Endothelial cell of umbilical vein (primary cell): ENCODE measurements around the gene MED15. TPM values are rescaled to one million over a fixed set of nuclear protein-coding genes. Genes with fewer than 3 reads are reported as not detected.

Experiments
- BruUV-seq: library from RNA; stranded (reverse); fragments of 400-500 nt; replicated peaks from 2 replicates; lab custom pipeline; 2021; lab: Mats Ljungman, UMichigan
- CTCF ChIA-PET: fragments of 300-600, 350-600 bp; sonication (Branson Sonifier 250); formaldehyde crosslinking; loops from one replicate; lab custom pipeline; 2021; ENCODE audit warnings: antibody characterized with exemption, inconsistent platforms; lab: Charles Lee
- POLR2A ChIA-PET: fragments of 300-600, 350-600 bp; sonication (Branson Sonifier 250); formaldehyde crosslinking; loops from one replicate; lab custom pipeline; 2021; ENCODE audit warnings: antibody characterized with exemption, inconsistent platforms; lab: Charles Lee
- DNase-seq: peaks from one replicate; pipeline ENCODE4 v3.0.0-alpha.2; 2011; ENCODE audit warnings: low read depth, low spot score
- FAIRE-seq: peaks from 2 replicates; lab custom pipeline; 2011; peaks lifted over from hg19 to GRCh38; lab: Jason Lieb, UNC
- H2AFZ ChIP-seq: 2 replicates; pipeline ENCODE4 v1.6.0; 2012; ENCODE audit warnings: low read depth, low read length, control low read depth, inconsistent platforms
- H3K27ac ChIP-seq: 2 replicates; pipeline ENCODE4 v1.5.1; 2011; ENCODE audit warnings: low read depth, mild to moderate bottlenecking, control low read depth, low read length, moderate library complexity; ENCODE audit not compliant: insufficient read depth
- H3K27me3 ChIP-seq, 2 experiments: 2 replicates each; pipeline versions ENCODE4 v1.6.0 to v1.6.1; 2011; ENCODE audit warnings: low read length in 2 of 2, mixed read lengths in 1 of 2; ENCODE audit not compliant: control insufficient read depth in 2 of 2, insufficient read depth in 2 of 2
- H3K36me3 ChIP-seq, 2 experiments: 2 replicates in 1 of 2; 3 replicates in 1 of 2; pipeline ENCODE4 v1.5.1; 2011; ENCODE audit warnings: low read length in 2 of 2, mild to moderate bottlenecking in 1 of 2, moderate library complexity in 1 of 2; ENCODE audit not compliant: control insufficient read depth in 2 of 2, insufficient read depth in 2 of 2; ENCODE audit errors: extremely low read depth in 1 of 2
- H3K4me1 ChIP-seq: 3 replicates; pipeline ENCODE4 v1.5.1; 2011; ENCODE audit warnings: mild to moderate bottlenecking, low read length; ENCODE audit not compliant: control insufficient read depth, insufficient read depth; ENCODE audit errors: extremely low read depth
- H3K4me2 ChIP-seq: 2 replicates; pipeline ENCODE4 v1.6.1; 2011; ENCODE audit warnings: low read length, control low read depth, mixed read lengths; ENCODE audit not compliant: insufficient read depth
- H3K4me3 ChIP-seq, 3 experiments: fragments of 200-600 bp in 1 of 3; sonication (generic), shearing (Covaris generic) in 1 of 3; replicated peaks in 1 of 3; 2 replicates each; pipeline ENCODE4 v1.5.1; 2011 to 2016; ENCODE audit warnings: control low read depth in 3 of 3, low read length in 3 of 3, mild to moderate bottlenecking in 2 of 3, inconsistent platforms in 1 of 3, low read depth in 1 of 3, moderate library complexity in 1 of 3; ENCODE audit not compliant: insufficient read depth in 1 of 3
- H3K79me2 ChIP-seq: 2 replicates; pipeline ENCODE4 v1.6.0; 2012; ENCODE audit warnings: low read length, inconsistent platforms; ENCODE audit not compliant: control insufficient read depth, insufficient read depth
- H3K9ac ChIP-seq: replicated peaks from 2 replicates; pipeline ENCODE3; 2011; ENCODE audit warnings: low read length, control low read depth; ENCODE audit not compliant: insufficient read depth; ENCODE audit errors: extremely low read depth
- H3K9me1 ChIP-seq: replicated peaks from 3 replicates; pipeline ENCODE4 v1.6.0; 2011; ENCODE audit warnings: mild to moderate bottlenecking, low read length; ENCODE audit not compliant: control insufficient read depth, insufficient read depth; ENCODE audit errors: extremely low read depth
- H3K9me3 ChIP-seq: replicated peaks from 2 replicates; pipeline ENCODE4 v1.5.1; 2012; ENCODE audit warnings: low read length, inconsistent platforms; ENCODE audit not compliant: control insufficient read depth, insufficient read depth
- H4K20me1 ChIP-seq: replicated peaks from 2 replicates; pipeline ENCODE3; 2011; ENCODE audit warnings: mild to moderate bottlenecking, low read length; ENCODE audit not compliant: control insufficient read depth, insufficient read depth; ENCODE audit errors: extremely low read depth
- EZH2 ChIP-seq: IDR thresholded peaks from 2 replicates; pipeline ENCODE4 v1.6.1; 2012; ENCODE audit warnings: borderline replicate concordance, low read depth, mild to moderate bottlenecking, moderate library complexity, low read length, inconsistent platforms; ENCODE audit not compliant: severe bottlenecking
- FOS ChIP-seq: IDR thresholded peaks from 2 replicates; pipeline ENCODE4 v1.6.1; 2011; ENCODE audit warnings: mild to moderate bottlenecking, low read length, moderate library complexity, borderline replicate concordance; ENCODE audit not compliant: insufficient read depth
- GATA2 ChIP-seq: IDR thresholded peaks from 2 replicates; pipeline ENCODE4 v1.7.0; 2011; ENCODE audit warnings: low read depth, mild to moderate bottlenecking, moderate library complexity, mixed read lengths, low read length; ENCODE audit not compliant: insufficient read length, insufficient read depth
- JUN ChIP-seq: IDR thresholded peaks from 2 replicates; pipeline ENCODE4 v1.6.1; 2011; ENCODE audit warnings: borderline replicate concordance, low read depth; ENCODE audit not compliant: insufficient read length, insufficient read depth
- MAX ChIP-seq: IDR thresholded peaks from 2 replicates; pipeline ENCODE4 v1.6.1; 2011; ENCODE audit not compliant: insufficient read depth, insufficient read length
- MYC ChIP-seq: IDR thresholded peaks from one replicate; pipeline ENCODE4 v1.6.1; 2011; ENCODE audit warnings: mild to moderate bottlenecking, low read depth, low read length
- POLR2A ChIP-seq: IDR thresholded peaks from 2 replicates; pipeline ENCODE4 v1.6.1; 2012; ENCODE audit warnings: low read depth, mild to moderate bottlenecking, control low read depth, low read length
- POLR2AphosphoS5 ChIP-seq: IDR thresholded peaks from 2 replicates; pipeline ENCODE4 v1.6.1; 2012; ENCODE audit warnings: low read depth, mild to moderate bottlenecking, control low read depth, low read length, moderate library complexity; ENCODE audit not compliant: insufficient read depth
- dilution Hi-C: fragments of 300-500 bp; cut with MboI; formaldehyde crosslinking; loops from one replicate; pipeline ENCODE4 v1.15.0; 2019; ENCODE audit warnings: low sequenced_read_pairs; ENCODE audit not compliant: extremely low pct_ligation_motif_present
- intact Hi-C: fragments of 100-400 bp; cut with micrococcal nuclease; formaldehyde crosslinking; loops from one replicate; pipeline ENCODE4 v1.10.0; 2022
- polyA plus RNA-seq, 4 experiments: library from polyadenylated mRNA; depleted of rRNA in 3 of 4; stranded (reverse) in 3 of 4; unstranded in 1 of 4; fragments of >200 nt; gene quantifications; 2 replicates each; pipeline versions ENCODE4 v1.2.1 to v1.2.3, GENCODE V29; 2011 to 2012; ENCODE audit warnings: missing spikeins in 1 of 4
- total RNA-seq: library from RNA; stranded (reverse); gene quantifications from 2 replicates; pipeline ENCODE4 v1.2.3, GENCODE V29; 2021
- TF ChIP-seq, protein P1 (sequence below), 2 donors: IDR thresholded peaks; 1 replicate in 1 of 2; 2 replicates in 1 of 2; pipeline ENCODE4 v1.5.1; 2011; ENCODE audit warnings: low read length in 2 of 2, mild to moderate bottlenecking in 2 of 2, moderate library complexity in 2 of 2, control low read depth in 1 of 2, inconsistent platforms in 1 of 2, low read depth in 1 of 2; ENCODE audit not compliant: insufficient read depth in 1 of 2; ENCODE audit errors: extremely low read depth in 1 of 2

Gene MED15
- total and polyA plus RNA-seq, 2 donors (not counting 3 experiments of a cell fraction or from before 2014, with no cell fraction given): 68.1 to 138 TPM

- no peaks in the 10 kb centered on the region for H3K9me1 ChIP-seq
- peaks cover 84% of the 10 kb centered on the region for H3K79me2 ChIP-seq
- peak overlapping the region; percentile 96 for H3K4me2 ChIP-seq
- no peak for TF ChIP-seq FOS
- no peak for TF ChIP-seq POLR2AphosphoS5
- TF ChIP-seq MAX: no peak
- TF ChIP-seq POLR2A: no peak
- no peak for TF ChIP-seq GATA2
- TF ChIP-seq, protein P1, sequence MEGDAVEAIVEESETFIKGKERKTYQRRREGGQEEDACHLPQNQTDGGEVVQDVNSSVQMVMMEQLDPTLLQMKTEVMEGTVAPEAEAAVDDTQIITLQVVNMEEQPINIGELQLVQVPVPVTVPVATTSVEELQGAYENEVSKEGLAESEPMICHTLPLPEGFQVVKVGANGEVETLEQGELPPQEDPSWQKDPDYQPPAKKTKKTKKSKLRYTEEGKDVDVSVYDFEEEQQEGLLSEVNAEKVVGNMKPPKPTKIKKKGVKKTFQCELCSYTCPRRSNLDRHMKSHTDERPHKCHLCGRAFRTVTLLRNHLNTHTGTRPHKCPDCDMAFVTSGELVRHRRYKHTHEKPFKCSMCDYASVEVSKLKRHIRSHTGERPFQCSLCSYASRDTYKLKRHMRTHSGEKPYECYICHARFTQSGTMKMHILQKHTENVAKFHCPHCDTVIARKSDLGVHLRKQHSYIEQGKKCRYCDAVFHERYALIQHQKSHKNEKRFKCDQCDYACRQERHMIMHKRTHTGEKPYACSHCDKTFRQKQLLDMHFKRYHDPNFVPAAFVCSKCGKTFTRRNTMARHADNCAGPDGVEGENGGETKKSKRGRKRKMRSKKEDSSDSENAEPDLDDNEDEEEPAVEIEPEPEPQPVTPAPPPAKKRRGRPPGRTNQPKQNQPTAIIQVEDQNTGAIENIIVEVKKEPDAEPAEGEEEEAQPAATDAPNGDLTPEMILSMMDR (IDR thresholded peaks at IDR 0.05; ENCODE audit: extremely low read depth in 1 of 2, insufficient read depth in 1 of 2, low read depth in 1 of 2, low read length in 2 of 2): no peak
- TF ChIP-seq JUN: no peak
- TF ChIP-seq EZH2: no peak
- TF ChIP-seq MYC: no peak
- H3K9ac ChIP-seq: no peak overlapping the region
- peaks cover 28% of the 10 kb centered on the region for H3K4me1 ChIP-seq
- no peak overlapping the region for H2AFZ ChIP-seq
- intact Hi-C loops (no loop called here), dilution Hi-C loops (no loop called here)
- no peaks in the 10 kb centered on the region for H3K27me3 ChIP-seq
- FAIRE-seq (peak; percentile 24), DNase-seq (no peak)
- H3K9me3 ChIP-seq: no peaks in the 10 kb centered on the region
- peaks cover 9% of the 10 kb centered on the region for H4K20me1 ChIP-seq
- POLR2A ChIA-PET: no interaction called here
- H3K27ac ChIP-seq: peak overlapping the region; percentile 84
- no TSS peak for BruUV-seq
- CTCF ChIA-PET: interaction anchor here (0.7 to 2.3 kb wide), 4 partner anchors 53 to 60 kb away, joined by 3 to 15 read pairs (median 6); no protein-coding TSS in a partner anchor
- H3K36me3 ChIP-seq: peaks cover 0 to 7% of the 10 kb centered on the region in 2 experiments
- no peak overlapping the region for H3K4me3 ChIP-seq
These were observed 3.6 kb downstream of the MED15 start for GRCh38 chr22:20510811-20511577.
